ENCODE data around the gene GALNT16.
"Not testable (repeated sequence)": the region's sequence is repeated elsewhere in the genome, so short reads cannot be mapped to it uniquely, and the experiment has no call there.

GALNT16 gene

GRCh38 chr14:69259527-69260189 is at the start of gene GALNT16:
Gene GALNT16 (plus strand): TSS chr14:69260158. CDS start chr14:69260291, 133 bp downstream.
- no peak for DNase-seq

- no peak for DNase-seq
Observed at GRCh38 chr14:69214393-69214792, 45.6 kb upstream of the GALNT16 start.

- DNase-seq = not testable (repeated sequence)
Observed at GRCh38 chr14:69217663-69218062, 42.3 kb upstream of the GALNT16 start.

GRCh38 chr14:69224946-69225345 is 35.0 kb upstream of the GALNT16 start:
- no peak for DNase-seq

GRCh38 chr14:69226178-69226577 is 33.8 kb upstream of the GALNT16 start:
- no peak for DNase-seq

- DNase-seq = no peak
Observed at GRCh38 chr14:69226736-69227135, 33.2 kb upstream of the GALNT16 start.

- no peak for DNase-seq
Observed at GRCh38 chr14:69231486-69231885, 28.5 kb upstream of the GALNT16 start.

GRCh38 chr14:69232388-69232787 is 27.6 kb upstream of the GALNT16 start:
- DNase-seq = no peak

GRCh38 chr14:69234106-69234505 is 25.9 kb upstream of the GALNT16 start:
- no peak for DNase-seq

GRCh38 chr14:69235708-69236107 is 24.2 kb upstream of the GALNT16 start:
- no peak for DNase-seq

- no peak for DNase-seq
Observed at GRCh38 chr14:69237142-69237541, 22.8 kb upstream of the GALNT16 start.

- DNase-seq = no peak
Observed at GRCh38 chr14:69237584-69237983, 22.4 kb upstream of the GALNT16 start.

- no peak for DNase-seq
Observed at GRCh38 chr14:69238883-69239282, 21.1 kb upstream of the GALNT16 start.

GRCh38 chr14:69240527-69241173 is 19.3 kb upstream of the GALNT16 start:
- no peak for DNase-seq

- no peak for DNase-seq
Observed at GRCh38 chr14:69241577-69241976, 18.4 kb upstream of the GALNT16 start.

- DNase-seq = peak; percentile 14
Observed at GRCh38 chr14:69242311-69243224, 17.4 kb upstream of the GALNT16 start.

GRCh38 chr14:69244946-69245345 is 15.0 kb upstream of the GALNT16 start:
- DNase-seq = no peak

GRCh38 chr14:69246331-69246730 is 13.6 kb upstream of the GALNT16 start:
- DNase-seq = no peak

GRCh38 chr14:69247676-69248440 is 12.1 kb upstream of the GALNT16 start:
- no peak for DNase-seq

- DNase-seq = no peak
Observed at GRCh38 chr14:69249603-69250002, 10.4 kb upstream of the GALNT16 start.

- DNase-seq = no peak
Observed at GRCh38 chr14:69252851-69253250, 7.1 kb upstream of the GALNT16 start.

GRCh38 chr14:69259168-69259526 is 811 bp upstream of the GALNT16 start:
- no peak for DNase-seq

Measured in SHP77 treated with DMSO at 0.1 percent for 48 hours (cell line).